ENCODE data around the gene RINT1. TPM values are rescaled to one million over a fixed set of nuclear protein-coding genes. Genes with fewer than 3 reads are reported as not detected.

The RINT1 gene
- polyA plus RNA-seq, 1 donor (not counting 4 experiments of a cell fraction or from before 2014, with no cell fraction given), result 23.6 TPM

DNA sequence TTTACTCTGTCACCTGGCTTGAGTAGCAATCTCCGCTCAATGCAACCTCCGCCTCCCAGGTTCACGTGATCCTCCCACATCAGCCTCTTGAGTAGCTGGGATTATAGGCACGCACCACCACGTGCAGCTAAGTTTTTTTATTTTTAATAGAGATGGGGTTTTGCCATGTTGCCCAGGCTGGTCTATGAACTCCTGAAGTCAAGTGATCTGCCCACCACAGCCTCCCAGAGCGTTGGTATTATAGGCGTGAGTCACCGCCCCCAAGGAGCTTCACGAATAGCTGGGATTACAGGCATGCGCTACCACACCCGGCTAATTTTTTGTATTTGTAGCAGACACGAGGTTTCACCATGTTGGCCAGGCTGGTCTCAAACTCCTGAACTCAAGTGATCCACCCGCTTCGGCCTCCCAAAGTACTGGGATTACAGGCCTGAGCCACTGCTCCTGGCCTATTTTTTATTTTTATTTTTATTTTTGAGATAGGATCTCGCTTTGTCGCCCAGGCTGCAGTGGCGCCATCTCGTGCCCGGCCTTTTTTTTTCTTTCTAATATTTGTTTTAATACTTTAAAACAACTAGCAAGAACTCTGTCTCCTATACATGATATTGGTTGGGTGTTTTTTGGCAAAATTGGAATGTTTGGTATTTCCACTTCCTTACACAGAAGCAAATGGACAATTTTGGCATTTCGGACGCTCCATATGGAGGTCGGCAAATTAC, 48.2 kb downstream of the RINT1 start:
- DNase-seq (ENCODE audit: low read depth, low spot score) (no peak), FAIRE-seq (no peak)
- no peak overlapping the region for H3K4me2 ChIP-seq (ENCODE audit: control insufficient read depth, extremely low read depth, insufficient read depth, low read depth, low read length)
- H3K9me3 ChIP-seq (ENCODE audit: control insufficient read depth, low read depth, low read length), result no peaks in the 10 kb centered on the region
- no peak overlapping the region for H3K27ac ChIP-seq (ENCODE audit: control insufficient read depth, insufficient read depth, low read length)
- H3K27me3 ChIP-seq (ENCODE audit: control insufficient read depth, extremely low read depth, insufficient read depth, low read length), result no peaks in the 10 kb centered on the region
- no peaks in the 10 kb centered on the region for H3K79me2 ChIP-seq (ENCODE audit: control insufficient read depth, insufficient read depth, low read length)
- H2AFZ ChIP-seq (ENCODE audit: control insufficient read depth, low read length), result no peak overlapping the region
- H3K9ac ChIP-seq (ENCODE audit: control insufficient read depth, extremely low read depth, insufficient read depth, low read length), result no peak overlapping the region
- H3K4me1 ChIP-seq (ENCODE audit: control insufficient read depth, extremely low read depth, insufficient read depth, low read length), result peaks cover 2% of the 10 kb centered on the region
- H4K20me1 ChIP-seq (ENCODE audit: control insufficient read depth, extremely low read depth, insufficient read depth, low read length), result no peaks in the 10 kb centered on the region
- no peak for TF ChIP-seq EZH2 (IDR thresholded peaks at IDR 0.05; ENCODE audit: low read length)
- TF ChIP-seq, protein P1, sequence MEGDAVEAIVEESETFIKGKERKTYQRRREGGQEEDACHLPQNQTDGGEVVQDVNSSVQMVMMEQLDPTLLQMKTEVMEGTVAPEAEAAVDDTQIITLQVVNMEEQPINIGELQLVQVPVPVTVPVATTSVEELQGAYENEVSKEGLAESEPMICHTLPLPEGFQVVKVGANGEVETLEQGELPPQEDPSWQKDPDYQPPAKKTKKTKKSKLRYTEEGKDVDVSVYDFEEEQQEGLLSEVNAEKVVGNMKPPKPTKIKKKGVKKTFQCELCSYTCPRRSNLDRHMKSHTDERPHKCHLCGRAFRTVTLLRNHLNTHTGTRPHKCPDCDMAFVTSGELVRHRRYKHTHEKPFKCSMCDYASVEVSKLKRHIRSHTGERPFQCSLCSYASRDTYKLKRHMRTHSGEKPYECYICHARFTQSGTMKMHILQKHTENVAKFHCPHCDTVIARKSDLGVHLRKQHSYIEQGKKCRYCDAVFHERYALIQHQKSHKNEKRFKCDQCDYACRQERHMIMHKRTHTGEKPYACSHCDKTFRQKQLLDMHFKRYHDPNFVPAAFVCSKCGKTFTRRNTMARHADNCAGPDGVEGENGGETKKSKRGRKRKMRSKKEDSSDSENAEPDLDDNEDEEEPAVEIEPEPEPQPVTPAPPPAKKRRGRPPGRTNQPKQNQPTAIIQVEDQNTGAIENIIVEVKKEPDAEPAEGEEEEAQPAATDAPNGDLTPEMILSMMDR (optimal IDR thresholded peaks at IDR 0.05 in 1 of 3, IDR thresholded peaks at IDR 0.05 in 1 of 3, conservative IDR thresholded peaks at IDR 0.05 in 1 of 3; ENCODE audit: extremely low read depth in 1 of 3, insufficient read depth in 2 of 3, low read length in 3 of 3), result no peak
- no peaks in the 10 kb centered on the region for H3K9me1 ChIP-seq (ENCODE audit: control insufficient read depth, extremely low read depth, insufficient read depth, low read length)
- H3K4me3 ChIP-seq (ENCODE audit: control insufficient read depth in 2 of 3, extremely low read depth in 1 of 3, insufficient read depth in 2 of 3, low read depth in 1 of 3, low read length in 3 of 3), result no peak overlapping the region
- no peaks in the 10 kb centered on the region for H3K36me3 ChIP-seq (ENCODE audit: control insufficient read depth in 2 of 2, extremely low read depth in 1 of 2, insufficient read depth in 2 of 2, low read length in 2 of 2)
- dilution Hi-C loops (cut with MboI; ENCODE audit: extremely low pct_ligation_motif_present, low sequenced_read_pairs), result no loop called here

DNA sequence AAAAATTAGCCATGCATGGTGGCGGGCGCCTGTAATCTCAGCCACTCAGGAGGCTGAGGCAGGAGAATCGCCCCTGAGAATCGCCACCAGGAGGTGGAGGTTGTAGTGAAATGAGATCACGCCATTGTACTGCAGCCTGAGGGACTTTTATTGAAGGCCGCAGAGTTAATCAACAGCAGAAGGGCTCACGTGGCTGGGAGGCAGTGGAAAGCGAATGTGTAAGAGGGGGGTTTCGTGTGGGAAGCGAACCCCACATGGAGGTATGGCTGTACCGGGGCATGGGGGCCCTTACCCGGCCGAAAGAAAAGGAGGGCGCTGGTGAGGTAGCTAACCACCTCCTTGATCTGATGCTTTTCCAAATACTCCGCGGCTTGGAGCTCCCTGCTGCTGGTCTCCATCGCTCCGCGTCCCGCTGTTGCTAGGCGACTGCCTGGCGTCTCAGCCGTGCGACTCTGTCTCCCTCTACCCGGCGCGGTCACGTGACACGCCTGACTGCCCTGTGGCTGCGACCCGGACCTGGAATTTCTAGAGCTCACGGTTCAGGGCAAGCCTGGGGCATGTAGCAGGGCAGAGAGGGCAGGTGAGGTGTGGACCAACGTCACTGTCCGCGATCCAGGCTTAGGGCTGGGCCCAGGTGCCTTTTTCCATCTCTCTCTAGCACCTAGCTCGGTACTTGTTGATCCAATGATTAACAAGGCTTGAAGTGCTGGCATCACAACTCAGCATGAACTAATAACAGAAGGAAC, 49.2 kb downstream of the RINT1 start, which contains the start of gene EFCAB10:
TSS of gene EFCAB10 (minus strand) at position 428 of the 746 bp plus-strand sequence. CDS start at position 398, 30 bp downstream.
- peaks cover 2% of the 10 kb centered on the region for H3K4me1 ChIP-seq (ENCODE audit: control insufficient read depth, extremely low read depth, insufficient read depth, low read length)
- H3K27me3 ChIP-seq (ENCODE audit: control insufficient read depth, extremely low read depth, insufficient read depth, low read length), result no peaks in the 10 kb centered on the region
- H3K9me3 ChIP-seq (ENCODE audit: control insufficient read depth, low read depth, low read length), result no peaks in the 10 kb centered on the region
- peak within 1 kb of the TSS; percentile 75 for H3K4me2 ChIP-seq (ENCODE audit: control insufficient read depth, extremely low read depth, insufficient read depth, low read depth, low read length)
- no peaks in the 10 kb centered on the region for H3K36me3 ChIP-seq (ENCODE audit: control insufficient read depth in 2 of 2, extremely low read depth in 1 of 2, insufficient read depth in 2 of 2, low read length in 2 of 2)
- no peak within 1 kb of the TSS for H3K27ac ChIP-seq (ENCODE audit: control insufficient read depth, insufficient read depth, low read length)
- peak within 1 kb of the TSS; percentile 79 for H2AFZ ChIP-seq (ENCODE audit: control insufficient read depth, low read length)
- no peaks in the 10 kb centered on the region for H3K79me2 ChIP-seq (ENCODE audit: control insufficient read depth, insufficient read depth, low read length)
- dilution Hi-C loops (cut with MboI; ENCODE audit: extremely low pct_ligation_motif_present, low sequenced_read_pairs), result no loop called here
- TF ChIP-seq, protein P1 (optimal IDR thresholded peaks at IDR 0.05 in 1 of 3, IDR thresholded peaks at IDR 0.05 in 1 of 3, conservative IDR thresholded peaks at IDR 0.05 in 1 of 3; ENCODE audit: extremely low read depth in 1 of 3, insufficient read depth in 2 of 3, low read length in 3 of 3), result no peak
- no peak for TF ChIP-seq EZH2 (IDR thresholded peaks at IDR 0.05; ENCODE audit: low read length)
- no peak for FAIRE-seq
- no peaks in the 10 kb centered on the region for H3K9me1 ChIP-seq (ENCODE audit: control insufficient read depth, extremely low read depth, insufficient read depth, low read length)
- H3K4me3 ChIP-seq (ENCODE audit: control insufficient read depth in 2 of 3, extremely low read depth in 1 of 3, insufficient read depth in 2 of 3, low read depth in 1 of 3, low read length in 3 of 3), result peak within 1 kb of the TSS in 2 of 3 experiments; percentile 16 to 53
- no peak for DNase-seq (ENCODE audit: low read depth, low spot score)
- H4K20me1 ChIP-seq (ENCODE audit: control insufficient read depth, extremely low read depth, insufficient read depth, low read length), result no peaks in the 10 kb centered on the region
- H3K9ac ChIP-seq (ENCODE audit: control insufficient read depth, extremely low read depth, insufficient read depth, low read length), result peak within 1 kb of the TSS; percentile 33

All from keratinocyte (primary cell).